Neutrophil (primary cell): Measurements from ENCODE around the gene SHISA8.
A peak's percentile ranks its signal among the peaks of the same experiment; 100 is the strongest.

Source experiments
- H3K27ac ChIP-seq: fragments of 200-600 bp; sonication (generic); 2 replicates; pipeline ENCODE4 v1.5.1; 2016; ENCODE audit warnings: mild to moderate bottlenecking, moderate library complexity
- H3K27me3 ChIP-seq: fragments of 200-600 bp; sonication (generic); 2 replicates; pipeline ENCODE4 v1.6.0; 2016; ENCODE audit warnings: mild to moderate bottlenecking
- H3K36me3 ChIP-seq: fragments of 200-600 bp; sonication (generic); 2 replicates; pipeline ENCODE4 v1.5.1; 2017
- H3K4me1 ChIP-seq, 2 experiments: fragments of 200-600 bp in 1 of 2; sonication (generic) in 1 of 2; 1 replicate in 1 of 2; 2 replicates in 1 of 2; pipeline versions ENCODE4 v1.5.1 to v1.6.1; 2013 to 2016; ENCODE audit warnings: low read depth in 1 of 2, low read length in 1 of 2, mild to moderate bottlenecking in 1 of 2, moderate library complexity in 1 of 2; ENCODE audit not compliant: control insufficient read depth in 1 of 2, insufficient read depth in 1 of 2
- H3K4me3 ChIP-seq, 2 experiments: fragments of 200-600 bp in 1 of 2; sonication (generic) in 1 of 2; 1 replicate in 1 of 2; 2 replicates in 1 of 2; pipeline ENCODE4 v1.5.1; 2013 to 2016; ENCODE audit warnings: low read depth in 1 of 2, low read length in 1 of 2, mild to moderate bottlenecking in 1 of 2, moderate library complexity in 1 of 2
- H3K9me3 ChIP-seq: fragments of 200-600 bp; sonication (generic); 2 replicates; pipeline ENCODE4 v1.5.1; 2016
- TF ChIP-seq, protein P1 (sequence below): fragments of 200-600 bp; sonication (generic); IDR thresholded peaks from 2 replicates; pipeline ENCODE4 v1.5.1; 2016; ENCODE audit warnings: antibody characterized with exemption

SHISA8 gene

DNA sequence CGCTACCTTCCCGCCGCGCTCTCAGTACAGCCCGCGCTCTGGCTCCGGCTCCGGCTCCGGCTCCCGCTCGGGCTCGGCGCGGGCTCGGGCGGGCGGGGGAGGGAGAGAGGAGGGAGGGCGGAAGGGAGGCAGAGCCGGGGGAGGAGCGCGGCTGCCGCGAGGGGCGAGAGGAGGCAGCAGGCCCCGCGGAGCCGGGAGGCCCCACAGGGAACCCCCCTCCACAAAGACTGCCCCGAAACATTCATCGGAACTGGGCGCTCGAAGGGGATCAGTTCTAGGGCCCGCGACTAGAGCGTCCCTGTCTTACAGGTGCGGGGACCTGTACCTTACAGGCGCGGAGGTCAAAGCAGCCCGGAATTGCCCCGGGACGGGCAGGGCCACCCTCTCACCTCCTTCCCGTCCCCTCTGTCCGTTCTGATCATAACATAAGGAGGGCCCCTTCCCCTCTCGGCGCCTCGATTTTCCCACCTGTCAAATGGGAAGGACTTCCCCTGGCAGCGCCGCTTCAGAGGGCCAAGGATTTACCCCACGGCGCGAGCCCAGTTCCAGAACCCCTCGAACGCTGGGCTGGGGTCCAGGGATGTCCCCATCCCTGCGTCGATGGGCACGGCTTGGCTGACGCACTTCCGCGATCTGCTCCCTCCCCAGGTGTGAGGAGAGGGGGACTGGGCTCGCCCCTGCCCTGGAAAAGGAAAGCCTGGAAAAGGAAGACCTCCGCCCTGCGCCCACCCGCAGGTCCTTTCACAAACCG lies at the start of gene SHISA8:
TSS of gene SHISA8 (minus strand) at position 40 of the 751 bp plus-strand sequence. CDS start 407 bp downstream, outside the sequence.
- Histone ChIP-seq H3K27me3 (peaks cover 100% of the 10 kb centered on the region), H3K4me1 (peaks cover 24 to 35% of the 10 kb centered on the region in 2 experiments)

GRCh38 chr22:41964112-41964491 lies 49.2 kb upstream of the SHISA8 start:
- peaks cover 4% of the 10 kb centered on the region for H3K27me3 ChIP-seq
- H3K36me3 ChIP-seq = no peaks in the 10 kb centered on the region
- TF ChIP-seq, protein P1, sequence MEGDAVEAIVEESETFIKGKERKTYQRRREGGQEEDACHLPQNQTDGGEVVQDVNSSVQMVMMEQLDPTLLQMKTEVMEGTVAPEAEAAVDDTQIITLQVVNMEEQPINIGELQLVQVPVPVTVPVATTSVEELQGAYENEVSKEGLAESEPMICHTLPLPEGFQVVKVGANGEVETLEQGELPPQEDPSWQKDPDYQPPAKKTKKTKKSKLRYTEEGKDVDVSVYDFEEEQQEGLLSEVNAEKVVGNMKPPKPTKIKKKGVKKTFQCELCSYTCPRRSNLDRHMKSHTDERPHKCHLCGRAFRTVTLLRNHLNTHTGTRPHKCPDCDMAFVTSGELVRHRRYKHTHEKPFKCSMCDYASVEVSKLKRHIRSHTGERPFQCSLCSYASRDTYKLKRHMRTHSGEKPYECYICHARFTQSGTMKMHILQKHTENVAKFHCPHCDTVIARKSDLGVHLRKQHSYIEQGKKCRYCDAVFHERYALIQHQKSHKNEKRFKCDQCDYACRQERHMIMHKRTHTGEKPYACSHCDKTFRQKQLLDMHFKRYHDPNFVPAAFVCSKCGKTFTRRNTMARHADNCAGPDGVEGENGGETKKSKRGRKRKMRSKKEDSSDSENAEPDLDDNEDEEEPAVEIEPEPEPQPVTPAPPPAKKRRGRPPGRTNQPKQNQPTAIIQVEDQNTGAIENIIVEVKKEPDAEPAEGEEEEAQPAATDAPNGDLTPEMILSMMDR = no peak
- no peak overlapping the region for H3K27ac ChIP-seq
- no peaks in the 10 kb centered on the region for H3K9me3 ChIP-seq
- no peak overlapping the region for H3K4me3 ChIP-seq
- H3K4me1 ChIP-seq = no peaks in the 10 kb centered on the region

More for the DNA sequence above, at the start of gene SHISA8:
- no peaks in the 10 kb centered on the region for H3K36me3 ChIP-seq
- H3K4me3 ChIP-seq = no peak within 1 kb of the TSS
- TF ChIP-seq, protein P1 = no peak
- H3K9me3 ChIP-seq = no peaks in the 10 kb centered on the region
- H3K27ac ChIP-seq = no peak within 1 kb of the TSS

DNA sequence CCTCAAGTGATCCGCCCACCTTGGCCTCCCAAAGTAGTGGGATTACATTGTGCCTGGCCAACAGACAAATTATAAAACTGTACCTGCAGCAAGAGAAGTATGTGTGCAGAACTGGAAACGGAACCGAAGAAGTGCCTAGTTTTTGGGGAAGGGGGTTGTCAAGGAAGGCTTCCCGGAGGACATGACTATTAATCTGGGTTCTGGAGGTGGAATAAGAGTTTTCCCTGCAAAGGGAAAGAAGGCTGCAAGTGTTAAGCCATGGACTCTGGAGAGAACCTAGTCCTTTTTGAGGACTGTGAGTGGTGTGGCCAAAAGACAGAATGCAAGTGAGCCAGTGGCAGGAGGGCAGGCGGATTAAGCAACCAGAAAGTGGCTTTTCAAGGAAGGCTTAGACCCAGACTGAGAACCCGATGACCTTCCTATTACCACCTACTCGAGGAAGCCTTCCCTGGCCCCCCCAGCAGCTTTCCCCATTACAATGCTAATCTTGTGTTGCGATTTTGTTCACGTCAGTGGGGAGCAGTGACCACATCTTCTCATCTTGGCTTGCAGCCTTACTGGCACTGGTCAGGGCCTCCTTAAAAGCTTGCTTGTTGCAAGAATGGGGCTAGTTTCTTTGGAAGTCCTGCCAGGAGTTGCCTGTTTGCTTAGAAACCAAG lies 48.7 kb upstream of the SHISA8 start:
- Histone ChIP-seq H3K27ac (no peak overlapping the region), H3K4me1 (no peaks in the 10 kb centered on the region), H3K27me3 (peaks cover 8% of the 10 kb centered on the region), H3K36me3 (no peaks in the 10 kb centered on the region), H3K9me3 (no peaks in the 10 kb centered on the region), H3K4me3 (no peak overlapping the region)
- TF ChIP-seq, protein P1 = no peak

DNA sequence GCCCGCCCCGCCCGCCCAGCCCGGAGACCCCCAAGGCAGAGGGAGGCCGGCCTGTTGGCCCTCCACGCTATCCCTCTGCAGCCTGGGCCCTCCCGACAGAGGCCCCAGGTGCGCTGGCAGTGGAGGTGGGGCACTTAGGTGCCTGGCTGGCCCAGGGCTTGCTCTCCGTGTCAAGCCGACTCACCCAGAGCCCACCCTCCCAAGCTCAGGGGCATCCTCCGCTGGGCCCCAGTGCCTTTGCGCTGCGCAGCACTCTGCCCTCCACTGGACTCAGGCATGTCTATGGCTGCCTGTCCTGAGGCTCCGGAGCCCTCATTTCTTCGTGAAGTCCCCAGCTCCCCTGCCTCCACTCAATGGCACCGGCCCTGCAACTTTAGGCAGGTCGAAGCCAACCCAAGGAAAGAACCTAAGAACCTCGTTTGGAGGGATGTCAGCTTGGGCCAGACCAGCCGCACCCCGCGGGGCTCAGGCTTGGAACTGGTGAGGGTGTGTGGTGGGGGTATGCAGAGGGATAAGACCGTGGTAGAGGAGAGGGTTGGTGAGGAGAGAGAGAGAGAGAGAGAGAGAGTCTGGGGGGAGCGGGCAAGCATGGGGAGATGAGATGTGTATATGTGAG lies 43.2 kb upstream of the SHISA8 start:
- TF ChIP-seq, protein P1 = peak; percentile 9
- Histone ChIP-seq H3K36me3 (no peaks in the 10 kb centered on the region), H3K27ac (no peak overlapping the region), H3K27me3 (peaks cover 21% of the 10 kb centered on the region), H3K4me1 (peaks cover 0 to 8% of the 10 kb centered on the region in 2 experiments), H3K4me3 (peak overlapping the region in 1 of 2 experiments; percentile 10), H3K9me3 (no peaks in the 10 kb centered on the region)

- peaks cover 0 to 5% of the 10 kb centered on the region in 2 experiments for H3K4me1 ChIP-seq
- no peaks in the 10 kb centered on the region for H3K9me3 ChIP-seq
- H3K27me3 ChIP-seq = peaks cover 5% of the 10 kb centered on the region
- TF ChIP-seq, protein P1 = no peak
- no peak overlapping the region for H3K4me3 ChIP-seq
- H3K27ac ChIP-seq = no peak overlapping the region
- H3K36me3 ChIP-seq = no peaks in the 10 kb centered on the region
These were observed 37.8 kb upstream of the SHISA8 start for GRCh38 chr22:41952713-41953112.
